ENCODE results near the gene ANXA1. TPM values are rescaled to one million over a fixed set of nuclear protein-coding genes. Genes with fewer than 3 reads are reported as not detected.
"Not testable (repeated sequence)": the region's sequence is repeated elsewhere in the genome, so short reads cannot be mapped to it uniquely, and the experiment has no call there.

ANXA1 gene
- total and polyA plus RNA-seq, 2 of the 13 experiments (the other 11 are each of a cell fraction or from before 2014, with no cell fraction given), result 0.15 to 0.20 TPM

DNA sequence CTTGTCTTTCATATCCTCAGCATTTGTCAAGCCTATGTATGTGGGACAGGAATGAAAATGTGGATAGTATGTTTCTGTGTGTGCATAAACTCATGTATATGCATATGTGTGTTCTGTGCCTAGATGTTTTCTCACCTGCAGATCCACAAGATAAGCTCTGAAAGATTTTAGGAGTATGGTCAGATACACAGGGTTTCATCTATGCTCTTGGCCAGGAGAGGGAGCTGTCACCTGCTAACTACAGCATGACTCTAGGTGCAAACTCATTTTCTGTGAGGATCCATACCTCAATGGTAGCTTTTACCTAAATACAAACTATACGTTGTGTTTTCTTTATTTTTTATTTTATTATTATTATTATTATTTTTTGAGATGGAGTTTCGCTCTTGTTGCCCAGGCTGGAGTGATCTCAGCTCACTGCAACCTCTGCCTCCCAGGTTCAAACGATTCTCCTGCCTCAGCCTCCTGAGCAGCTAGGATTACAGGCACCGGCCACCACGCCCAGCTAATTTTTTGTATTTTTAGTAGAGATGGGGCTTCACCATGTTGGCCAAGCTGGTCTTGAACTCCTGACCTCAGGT, 44.1 kb upstream of the ANXA1 start:
- BruUV-seq (replicated peaks), result not testable (repeated sequence)

DNA sequence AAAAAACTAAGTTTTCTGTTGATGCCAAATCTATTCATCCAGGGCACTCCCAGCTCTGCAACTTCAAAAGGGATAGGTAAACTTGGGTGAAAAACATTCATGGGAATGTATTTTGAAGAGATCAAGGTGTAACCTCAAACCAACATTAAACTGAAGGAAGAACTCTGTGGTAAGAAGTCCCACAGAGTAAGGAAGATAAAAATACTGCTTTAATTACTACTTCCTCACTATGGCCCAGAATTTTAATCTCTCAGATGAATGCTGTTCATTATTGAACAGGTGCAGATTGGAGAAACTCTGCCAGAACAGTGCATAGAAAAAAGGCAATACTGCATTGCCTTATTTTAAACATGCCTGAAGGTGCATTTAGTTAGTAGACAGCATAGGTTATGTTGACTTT, 37.6 kb upstream of the ANXA1 start:
- DNase-seq (ENCODE audit: low spot score) (no peak), ATAC-seq (no peak), FAIRE-seq (no peak)
- in situ Hi-C loops (cut with HindIII; ENCODE audit: extremely low pct_ligation_motif_present, low pct_unique_long_range_greater_than_20kb), result no loop called here
- Histone ChIP-seq H3K4me2 (ENCODE audit: low read depth, low read length) (no peak overlapping the region), H3K27me3 (ENCODE audit: control insufficient read depth in 1 of 2, insufficient read depth in 2 of 2, low read length in 2 of 2) (no peaks in the 10 kb centered on the region), H4K20me1 (ENCODE audit: insufficient read depth, low read length) (no peaks in the 10 kb centered on the region), H3K36me3 (replicated peaks in 1 of 2; ENCODE audit: control insufficient read depth in 1 of 2, insufficient read depth in 2 of 2, low read length in 2 of 2) (no peaks in the 10 kb centered on the region), H3K79me2 (ENCODE audit: insufficient read depth, low read length) (no peaks in the 10 kb centered on the region), H3K4me1 (ENCODE audit: insufficient read depth, low read length) (no peaks in the 10 kb centered on the region), H3K9me3 (ENCODE audit: low read length) (no peaks in the 10 kb centered on the region), H3K4me3 (replicated peaks in 1 of 3; ENCODE audit: insufficient read depth in 1 of 3, low read depth in 2 of 3, low read length in 3 of 3) (no peak overlapping the region), H2AFZ (ENCODE audit: low read length) (no peak overlapping the region), H3K9ac (ENCODE audit: insufficient read depth, low read depth, low read length) (no peak overlapping the region), H3K27ac (ENCODE audit: extremely low read length, insufficient read depth, low read length) (no peak overlapping the region)
- intact Hi-C loops (cut with micrococcal nuclease; ENCODE audit: unreplicated experiment), result no loop called here
- ChIA-PET POLR2A (no interaction called here), CTCF (ENCODE audit: low intra/inter-chr PET ratio, low total read pairs) (no interaction called here)
- BruUV-seq (replicated peaks), result no TSS peak
- TF ChIP-seq ZBTB1 (CRISPR knock-in tag; IDR thresholded peaks at IDR 0.05; ENCODE audit: borderline replicate concordance) (no peak), KLF13 (CRISPR knock-in tag; IDR thresholded peaks at IDR 0.05) (no peak), E2F1 (CRISPR knock-in tag; IDR thresholded peaks at IDR 0.05) (no peak), FOXC1 (CRISPR knock-in tag; IDR thresholded peaks at IDR 0.05; ENCODE audit: borderline replicate concordance) (no peak), MAX (IDR thresholded peaks at IDR 0.05) (no peak), ATF7 (IDR thresholded peaks at IDR 0.05) (no peak), ATF7 (CRISPR knock-in tag; IDR thresholded peaks at IDR 0.05) (no peak), ZNF746 (CRISPR knock-in tag; IDR thresholded peaks at IDR 0.05) (no peak), POLR2A (IDR thresholded peaks at IDR 0.05; ENCODE audit: insufficient read depth in 1 of 2, low read depth in 2 of 2, low read length in 2 of 2) (no peak), ZBTB38 (CRISPR knock-in tag; IDR thresholded peaks at IDR 0.05) (no peak), ZNF777 (CRISPR knock-in tag; IDR thresholded peaks at IDR 0.05) (no peak)

More for the DNA sequence above, 44.1 kb upstream of the ANXA1 start:
- H4K20me1 ChIP-seq (ENCODE audit: insufficient read depth, low read length); H3K27me3 ChIP-seq (ENCODE audit: control insufficient read depth in 1 of 2, insufficient read depth in 2 of 2, low read length in 2 of 2); H3K36me3 ChIP-seq (replicated peaks in 1 of 2; ENCODE audit: control insufficient read depth in 1 of 2, insufficient read depth in 2 of 2, low read length in 2 of 2); H3K27ac ChIP-seq (ENCODE audit: extremely low read length, insufficient read depth, low read length); H3K4me1 ChIP-seq (ENCODE audit: insufficient read depth, low read length); H3K79me2 ChIP-seq (ENCODE audit: insufficient read depth, low read length); H3K4me2 ChIP-seq (ENCODE audit: low read depth, low read length); H2AFZ ChIP-seq (ENCODE audit: low read length); H3K9me3 ChIP-seq (ENCODE audit: low read length); H3K9ac ChIP-seq (ENCODE audit: insufficient read depth, low read depth, low read length); POLR2A ChIA-PET; H3K4me3 ChIP-seq (replicated peaks in 1 of 3; ENCODE audit: insufficient read depth in 1 of 3, low read depth in 2 of 3, low read length in 3 of 3): not testable (repeated sequence)
- CTCF ChIA-PET (ENCODE audit: low intra/inter-chr PET ratio, low total read pairs), result interaction anchor here (2.2 kb wide), 1 partner anchor 76 kb away, joined by 14 read pairs; no protein-coding TSS in a partner anchor
- intact Hi-C loops (cut with micrococcal nuclease; ENCODE audit: unreplicated experiment) (loop anchor here (1.0 to 5.0 kb wide), 2 partner anchors 77 to 95 kb away; no protein-coding TSS in a partner anchor), in situ Hi-C loops (cut with HindIII; ENCODE audit: extremely low pct_ligation_motif_present, low pct_unique_long_range_greater_than_20kb) (loop anchor here (5.0 kb wide), 1 partner anchor 75 kb away; no protein-coding TSS in a partner anchor)
- peak; percentile 51 for FAIRE-seq
- peak; percentile 54 for TF ChIP-seq STAG1 (CRISPR knock-in tag; IDR thresholded peaks at IDR 0.05)
- TF ChIP-seq CTCF (CRISPR knock-in tag; IDR thresholded peaks at IDR 0.05), result peak; percentile 65
- TF ChIP-seq SMC3 (IDR thresholded peaks at IDR 0.05; ENCODE audit: low read length), result peak; percentile 44; the same call in 1 of the 2 replicates
- peak; percentile 21 for DNase-seq (ENCODE audit: low spot score)
- ATAC-seq, result peak; percentile 83
- WGBS (ENCODE audit: low lambda C conversion rate), result 10% methylated on average over 5 of the region's 5 CpGs
